ENCODE results near the gene PSMA4.

PSMA4 gene

DNA sequence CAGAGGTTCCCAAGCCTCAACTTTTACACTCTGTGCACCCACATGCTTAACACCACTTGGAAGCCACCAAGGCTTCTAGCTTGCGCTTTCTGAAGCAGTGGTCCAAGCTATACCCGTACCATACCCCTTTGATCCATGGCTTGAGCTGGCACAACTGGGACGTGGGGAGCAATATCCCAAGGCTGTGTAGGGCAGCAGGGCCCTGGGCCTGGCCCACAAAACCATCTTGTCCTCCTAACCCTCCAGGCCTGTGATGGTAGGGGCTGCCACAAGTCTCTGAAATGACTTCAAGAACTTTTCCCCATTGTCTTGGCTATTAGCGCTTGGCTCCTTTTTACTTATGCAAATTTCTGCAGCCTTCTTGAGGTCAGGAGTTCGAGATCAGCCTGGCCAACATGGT, 16.0 kb upstream of the PSMA4 start:
- H3K36me3 ChIP-seq (ENCODE audit: insufficient read depth) = no peaks in the 10 kb centered on the region
- TF ChIP-seq, protein P1, sequence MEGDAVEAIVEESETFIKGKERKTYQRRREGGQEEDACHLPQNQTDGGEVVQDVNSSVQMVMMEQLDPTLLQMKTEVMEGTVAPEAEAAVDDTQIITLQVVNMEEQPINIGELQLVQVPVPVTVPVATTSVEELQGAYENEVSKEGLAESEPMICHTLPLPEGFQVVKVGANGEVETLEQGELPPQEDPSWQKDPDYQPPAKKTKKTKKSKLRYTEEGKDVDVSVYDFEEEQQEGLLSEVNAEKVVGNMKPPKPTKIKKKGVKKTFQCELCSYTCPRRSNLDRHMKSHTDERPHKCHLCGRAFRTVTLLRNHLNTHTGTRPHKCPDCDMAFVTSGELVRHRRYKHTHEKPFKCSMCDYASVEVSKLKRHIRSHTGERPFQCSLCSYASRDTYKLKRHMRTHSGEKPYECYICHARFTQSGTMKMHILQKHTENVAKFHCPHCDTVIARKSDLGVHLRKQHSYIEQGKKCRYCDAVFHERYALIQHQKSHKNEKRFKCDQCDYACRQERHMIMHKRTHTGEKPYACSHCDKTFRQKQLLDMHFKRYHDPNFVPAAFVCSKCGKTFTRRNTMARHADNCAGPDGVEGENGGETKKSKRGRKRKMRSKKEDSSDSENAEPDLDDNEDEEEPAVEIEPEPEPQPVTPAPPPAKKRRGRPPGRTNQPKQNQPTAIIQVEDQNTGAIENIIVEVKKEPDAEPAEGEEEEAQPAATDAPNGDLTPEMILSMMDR (conservative IDR thresholded peaks at IDR 0.05; ENCODE audit: low read depth, low read length) = no peak
- no peaks in the 10 kb centered on the region for H3K79me2 ChIP-seq (ENCODE audit: insufficient read depth, low read depth)
- no peak overlapping the region for H3K4me2 ChIP-seq
- no peak overlapping the region for H3K4me3 ChIP-seq (IDR thresholded peaks at IDR 0.05; ENCODE audit: insufficient read depth, low read depth, low read length)
- H3K9ac ChIP-seq = no peak overlapping the region
- no peak overlapping the region for H2AFZ ChIP-seq (ENCODE audit: low read depth)
- H4K20me1 ChIP-seq (ENCODE audit: insufficient read depth) = no peaks in the 10 kb centered on the region
- no peak overlapping the region for H3K27ac ChIP-seq
- H3K27me3 ChIP-seq (ENCODE audit: insufficient read depth, low read depth) = no peaks in the 10 kb centered on the region
- H3K4me1 ChIP-seq (ENCODE audit: low read depth, poor library complexity, severe bottlenecking) = no peaks in the 10 kb centered on the region

- no peaks in the 10 kb centered on the region for H3K4me1 ChIP-seq (ENCODE audit: low read depth, poor library complexity, severe bottlenecking)
- no peaks in the 10 kb centered on the region for H3K79me2 ChIP-seq (ENCODE audit: insufficient read depth, low read depth)
- no peaks in the 10 kb centered on the region for H3K36me3 ChIP-seq (ENCODE audit: insufficient read depth)
- H2AFZ ChIP-seq (ENCODE audit: low read depth) = no peak overlapping the region
- H3K27ac ChIP-seq = no peak overlapping the region
- H3K9ac ChIP-seq = no peak overlapping the region
- H3K4me2 ChIP-seq = no peak overlapping the region
- no peaks in the 10 kb centered on the region for H4K20me1 ChIP-seq (ENCODE audit: insufficient read depth)
- no peaks in the 10 kb centered on the region for H3K27me3 ChIP-seq (ENCODE audit: insufficient read depth, low read depth)
- no peak overlapping the region for H3K4me3 ChIP-seq (IDR thresholded peaks at IDR 0.05; ENCODE audit: insufficient read depth, low read depth, low read length)
- TF ChIP-seq, protein P1 (conservative IDR thresholded peaks at IDR 0.05; ENCODE audit: low read depth, low read length) = no peak
Observed at GRCh38 chr15:78527325-78527724, 12.9 kb upstream of the PSMA4 start.

DNA sequence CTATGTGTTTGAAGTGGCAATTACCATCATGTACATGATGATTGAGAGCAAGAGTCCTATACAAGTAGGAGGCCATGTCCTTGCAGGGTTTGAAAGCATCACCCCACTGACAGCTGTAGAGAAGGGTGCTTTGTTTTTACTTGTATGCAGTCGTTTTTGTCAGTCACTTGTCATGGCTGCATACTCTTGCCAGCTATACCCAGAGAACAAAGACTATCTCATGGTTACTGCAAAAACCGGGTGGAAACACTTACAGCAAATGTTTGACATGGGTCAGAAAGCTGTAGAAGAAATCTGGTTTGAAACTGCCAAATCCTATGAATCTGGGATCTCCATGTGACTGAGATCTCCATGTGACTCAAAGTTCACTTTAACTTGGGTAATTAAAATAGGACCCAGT, 6.9 kb upstream of the PSMA4 start:
- Histone ChIP-seq H3K79me2 (ENCODE audit: insufficient read depth, low read depth) (no peaks in the 10 kb centered on the region), H3K4me3 (IDR thresholded peaks at IDR 0.05; ENCODE audit: insufficient read depth, low read depth, low read length) (no peak overlapping the region), H3K36me3 (ENCODE audit: insufficient read depth) (no peaks in the 10 kb centered on the region)

DNA sequence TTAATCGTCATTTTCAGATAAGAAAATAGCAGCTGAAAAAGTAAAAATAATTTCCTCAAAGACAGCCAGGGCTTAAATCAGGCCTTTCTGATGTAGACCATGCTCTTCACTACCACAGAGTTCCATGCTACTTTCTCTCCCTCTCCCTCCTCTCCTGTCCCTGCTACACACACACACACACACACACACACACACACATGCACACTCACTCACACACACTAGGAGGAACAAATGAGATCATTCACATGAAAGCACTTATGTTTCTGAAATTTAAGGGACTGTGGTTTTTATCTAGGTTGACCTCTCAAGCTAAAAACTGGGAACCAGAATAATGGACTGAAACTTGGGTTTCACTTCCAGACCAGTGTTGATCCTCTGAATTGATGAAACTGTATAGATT, 4.1 kb upstream of the PSMA4 start:
- H2AFZ ChIP-seq (ENCODE audit: low read depth) = no peak overlapping the region
- no peaks in the 10 kb centered on the region for H4K20me1 ChIP-seq (ENCODE audit: insufficient read depth)
- no peak overlapping the region for H3K4me3 ChIP-seq (IDR thresholded peaks at IDR 0.05; ENCODE audit: insufficient read depth, low read depth, low read length)
- peaks cover 9% of the 10 kb centered on the region for H3K79me2 ChIP-seq (ENCODE audit: insufficient read depth, low read depth)
- H3K4me1 ChIP-seq (ENCODE audit: low read depth, poor library complexity, severe bottlenecking) = peaks cover 31% of the 10 kb centered on the region
- no peak overlapping the region for H3K27ac ChIP-seq
- no peaks in the 10 kb centered on the region for H3K36me3 ChIP-seq (ENCODE audit: insufficient read depth)
- TF ChIP-seq, protein P1 (conservative IDR thresholded peaks at IDR 0.05; ENCODE audit: low read depth, low read length) = no peak
- peak overlapping the region; percentile 14; the same call in 1 of the 2 replicates for H3K4me2 ChIP-seq
- no peak overlapping the region for H3K9ac ChIP-seq
- no peaks in the 10 kb centered on the region for H3K27me3 ChIP-seq (ENCODE audit: insufficient read depth, low read depth)

More for the DNA sequence above, 6.9 kb upstream of the PSMA4 start:
- Histone ChIP-seq H3K27me3 (ENCODE audit: insufficient read depth, low read depth) (no peaks in the 10 kb centered on the region), H4K20me1 (ENCODE audit: insufficient read depth) (no peaks in the 10 kb centered on the region), H2AFZ (ENCODE audit: low read depth) (no peak overlapping the region), H3K9ac (no peak overlapping the region), H3K4me2 (no peak overlapping the region), H3K27ac (no peak overlapping the region), H3K4me1 (ENCODE audit: low read depth, poor library complexity, severe bottlenecking) (peaks cover 18% of the 10 kb centered on the region)
- TF ChIP-seq, protein P1 (conservative IDR thresholded peaks at IDR 0.05; ENCODE audit: low read depth, low read length) = no peak

Measured in KMS-11 (cell line).